Measurements from ENCODE around the gene SMAD7. TPM values are rescaled to one million over a fixed set of nuclear protein-coding genes. Genes with fewer than 3 reads are reported as not detected.

The SMAD7 gene
- 10 to 100 TPM; 14.9 to 21.7 TPM for total RNA-seq

- no peak for ATAC-seq (replicated peaks in 1 of 2)
- H3K4me1 Mint-ChIP-seq (ENCODE audit: low read depth): peaks cover 33% of the 10 kb centered on the region
- peak within 1 kb of the TSS; percentile 94 to 96 for H3K4me3 Mint-ChIP-seq
Measured at GRCh38 chr18:48950536-48951447, at the start of gene SMAD7. SMAD7 (minus strand) TSS chr18:48950965; CDS start chr18:48950424, 541 bp downstream.

GRCh38 chr18:48999569-48999968 is 48.8 kb upstream of the SMAD7 start:
- no peaks in the 10 kb centered on the region for H3K9me3 Mint-ChIP-seq
- H3K4me1 Mint-ChIP-seq (ENCODE audit: low read depth): peaks cover 15% of the 10 kb centered on the region
- ATAC-seq (replicated peaks in 1 of 2) (no peak), DNase-seq (no peak)
- H3K4me3 Mint-ChIP-seq: no peak overlapping the region
- no peaks in the 10 kb centered on the region for H3K36me3 Mint-ChIP-seq (ENCODE audit: insufficient read depth in 2 of 2)
- peaks cover 12% of the 10 kb centered on the region for H3K27me3 Mint-ChIP-seq (ENCODE audit: low read depth)
- H3K27ac Mint-ChIP-seq: no peak overlapping the region

More at GRCh38 chr18:48950536-48951447, at the start of gene SMAD7:
- Mint-ChIP-seq H3K9me3 (no peaks in the 10 kb centered on the region), H3K27me3 (ENCODE audit: low read depth) (peaks cover 10% of the 10 kb centered on the region), H3K27ac (peak within 1 kb of the TSS; percentile 33), H3K36me3 (ENCODE audit: insufficient read depth in 2 of 2) (peaks cover 10 to 19% of the 10 kb centered on the region in 2 donors)
- DNase-seq: no peak

GRCh38 chr18:48997985-48998831 is 47.4 kb upstream of the SMAD7 start:
- Mint-ChIP-seq H3K9me3 (no peaks in the 10 kb centered on the region), H3K4me3 (no peak overlapping the region), H3K27me3 (ENCODE audit: low read depth) (peaks cover 2% of the 10 kb centered on the region), H3K4me1 (ENCODE audit: low read depth) (peaks cover 15% of the 10 kb centered on the region), H3K36me3 (ENCODE audit: insufficient read depth in 2 of 2) (no peaks in the 10 kb centered on the region), H3K27ac (no peak overlapping the region)
- ATAC-seq (replicated peaks in 1 of 2) (no peak), DNase-seq (no peak)

- H3K4me3 Mint-ChIP-seq: no peak overlapping the region
- H3K27me3 Mint-ChIP-seq (ENCODE audit: low read depth): peaks cover 7% of the 10 kb centered on the region
- DNase-seq: no peak
- no peak for ATAC-seq (replicated peaks in 1 of 2)
- H3K27ac Mint-ChIP-seq: no peak overlapping the region
- H3K9me3 Mint-ChIP-seq: no peaks in the 10 kb centered on the region
- peaks cover 15% of the 10 kb centered on the region for H3K4me1 Mint-ChIP-seq (ENCODE audit: low read depth)
- H3K36me3 Mint-ChIP-seq (ENCODE audit: insufficient read depth in 2 of 2): no peaks in the 10 kb centered on the region
Measured at GRCh38 chr18:48997681-48997984, 46.9 kb upstream of the SMAD7 start.

- H3K4me1 Mint-ChIP-seq (ENCODE audit: low read depth): peaks cover 15% of the 10 kb centered on the region
- H3K27ac Mint-ChIP-seq: no peak overlapping the region
- peaks cover 10% of the 10 kb centered on the region for H3K27me3 Mint-ChIP-seq (ENCODE audit: low read depth)
- H3K9me3 Mint-ChIP-seq: no peaks in the 10 kb centered on the region
- ATAC-seq (replicated peaks in 1 of 2) (peak in 1 of 2 donors; percentile 55), DNase-seq (no peak)
- no peaks in the 10 kb centered on the region for H3K36me3 Mint-ChIP-seq (ENCODE audit: insufficient read depth in 2 of 2)
- no peak overlapping the region for H3K4me3 Mint-ChIP-seq
Measured at GRCh38 chr18:48996901-48997463, 46.2 kb upstream of the SMAD7 start.

GRCh38 chr18:48996041-48996440 is 45.3 kb upstream of the SMAD7 start:
- no peak overlapping the region for H3K4me3 Mint-ChIP-seq
- H3K36me3 Mint-ChIP-seq (ENCODE audit: insufficient read depth in 2 of 2): no peaks in the 10 kb centered on the region
- H3K4me1 Mint-ChIP-seq (ENCODE audit: low read depth): peaks cover 15% of the 10 kb centered on the region
- ATAC-seq (replicated peaks in 1 of 2) (no peak), DNase-seq (no peak)
- H3K9me3 Mint-ChIP-seq: no peaks in the 10 kb centered on the region
- no peak overlapping the region for H3K27ac Mint-ChIP-seq
- H3K27me3 Mint-ChIP-seq (ENCODE audit: low read depth): peaks cover 10% of the 10 kb centered on the region

- ATAC-seq (replicated peaks in 1 of 2): no peak
- H3K4me1 Mint-ChIP-seq (ENCODE audit: low read depth): peaks cover 15% of the 10 kb centered on the region
- no peak overlapping the region for H3K27ac Mint-ChIP-seq
- no peak for DNase-seq
- peaks cover 10% of the 10 kb centered on the region for H3K27me3 Mint-ChIP-seq (ENCODE audit: low read depth)
- H3K36me3 Mint-ChIP-seq (ENCODE audit: insufficient read depth in 2 of 2): no peaks in the 10 kb centered on the region
- H3K4me3 Mint-ChIP-seq: no peak overlapping the region
- H3K9me3 Mint-ChIP-seq: no peaks in the 10 kb centered on the region
Measured at GRCh38 chr18:48994926-48995835, 44.4 kb upstream of the SMAD7 start.

- Mint-ChIP-seq H3K27me3 (ENCODE audit: low read depth) (peaks cover 10% of the 10 kb centered on the region), H3K27ac (no peak overlapping the region), H3K4me1 (ENCODE audit: low read depth) (peaks cover 15% of the 10 kb centered on the region), H3K36me3 (ENCODE audit: insufficient read depth in 2 of 2) (no peaks in the 10 kb centered on the region), H3K9me3 (no peaks in the 10 kb centered on the region), H3K4me3 (no peak overlapping the region)
- DNase-seq (no peak), ATAC-seq (replicated peaks in 1 of 2) (no peak)
Measured at GRCh38 chr18:48994044-48994651, 43.4 kb upstream of the SMAD7 start.

GRCh38 chr18:48993586-48993985 is 42.8 kb upstream of the SMAD7 start:
- H3K27ac Mint-ChIP-seq: no peak overlapping the region
- DNase-seq (no peak), ATAC-seq (replicated peaks in 1 of 2) (no peak)
- H3K4me1 Mint-ChIP-seq (ENCODE audit: low read depth): peaks cover 15% of the 10 kb centered on the region
- H3K4me3 Mint-ChIP-seq: no peak overlapping the region
- peaks cover 10% of the 10 kb centered on the region for H3K27me3 Mint-ChIP-seq (ENCODE audit: low read depth)
- no peaks in the 10 kb centered on the region for H3K9me3 Mint-ChIP-seq
- no peaks in the 10 kb centered on the region for H3K36me3 Mint-ChIP-seq (ENCODE audit: insufficient read depth in 2 of 2)

- H3K36me3 Mint-ChIP-seq (ENCODE audit: insufficient read depth in 2 of 2): no peaks in the 10 kb centered on the region
- no peak overlapping the region for H3K27ac Mint-ChIP-seq
- peaks cover 15% of the 10 kb centered on the region for H3K4me1 Mint-ChIP-seq (ENCODE audit: low read depth)
- ATAC-seq (replicated peaks in 1 of 2) (no peak), DNase-seq (no peak)
- no peak overlapping the region for H3K4me3 Mint-ChIP-seq
- H3K27me3 Mint-ChIP-seq (ENCODE audit: low read depth): peaks cover 10% of the 10 kb centered on the region
- no peaks in the 10 kb centered on the region for H3K9me3 Mint-ChIP-seq
Measured at GRCh38 chr18:48992791-48993555, 42.2 kb upstream of the SMAD7 start.

- H3K27me3 Mint-ChIP-seq (ENCODE audit: low read depth): peaks cover 10% of the 10 kb centered on the region
- H3K27ac Mint-ChIP-seq: no peak overlapping the region
- no peak overlapping the region for H3K4me3 Mint-ChIP-seq
- H3K4me1 Mint-ChIP-seq (ENCODE audit: low read depth): peaks cover 8% of the 10 kb centered on the region
- ATAC-seq (replicated peaks in 1 of 2) (no peak), DNase-seq (no peak)
- H3K36me3 Mint-ChIP-seq (ENCODE audit: insufficient read depth in 2 of 2): no peaks in the 10 kb centered on the region
- no peaks in the 10 kb centered on the region for H3K9me3 Mint-ChIP-seq
Measured at GRCh38 chr18:48992133-48992532, 41.4 kb upstream of the SMAD7 start.
